WTC11 (cell line): Measurements from ENCODE around the gene MSH3. TPM values are rescaled to one million over a fixed set of nuclear protein-coding genes. Genes with fewer than 3 reads are reported as not detected.

Experiments used
- ATAC-seq: fragments of 200-7000 bp; cut with Tn5 transposase; 2 replicates; pipeline ENCODE4 v1.10.0; 2021; ENCODE audit warnings: mild to moderate bottlenecking, moderate library complexity
- CTCF ChIA-PET: fragments of 300-600 bp; sonication (Branson Sonifier 250); formaldehyde crosslinking; loops from one replicate; lab custom pipeline; 2021; ENCODE audit warnings: antibody characterized with exemption; lab: Charles Lee
- POLR2A ChIA-PET: fragments of 350-600 bp; sonication (Branson Sonifier 250); formaldehyde crosslinking; loops from one replicate; lab custom pipeline; 2021; ENCODE audit warnings: antibody characterized with exemption; lab: Charles Lee
- DNase-seq: peaks from one replicate; pipeline ENCODE4 v3.0.0; 2021; ENCODE audit warnings: low spot score
- H3K27ac Mint-ChIP-seq: 2 replicates; pipeline ENCODE4 v1.8.0; 2021; ENCODE audit warnings: mixed read lengths
- H3K27me3 Mint-ChIP-seq: 2 replicates; pipeline ENCODE4 v1.8.0; 2021; ENCODE audit warnings: low read depth, mild to moderate bottlenecking, moderate library complexity, mixed read lengths
- H3K36me3 Mint-ChIP-seq: 2 replicates; pipeline ENCODE4 v1.8.0; 2021; ENCODE audit warnings: mixed read lengths
- H3K4me1 Mint-ChIP-seq: 2 replicates; pipeline ENCODE4 v1.8.0; 2022; ENCODE audit warnings: mixed read lengths
- H3K4me3 Mint-ChIP-seq: 2 replicates; pipeline ENCODE4 v1.8.0; 2021; ENCODE audit warnings: mild to moderate bottlenecking, moderate library complexity, mixed read lengths
- H3K9me3 Mint-ChIP-seq: 2 replicates; pipeline ENCODE4 v1.8.0; 2021; ENCODE audit warnings: mixed read lengths
- ETV6 ChIP-seq: sonication (generic); formaldehyde crosslinking; IDR thresholded peaks from 2 replicates; pipeline ENCODE4 v1.8.1; 2022; ENCODE audit warnings: mild to moderate bottlenecking, missing genetic modification reagents
- FOXJ3 ChIP-seq: sonication (generic); formaldehyde crosslinking; IDR thresholded peaks from 2 replicates; pipeline ENCODE4 v1.9.0; 2021; ENCODE audit warnings: missing genetic modification reagents, mild to moderate bottlenecking, borderline replicate concordance
- FOXK1 ChIP-seq: sonication (generic); formaldehyde crosslinking; IDR thresholded peaks from 2 replicates; pipeline ENCODE4 v1.8.0; 2022; ENCODE audit warnings: mild to moderate bottlenecking, moderate library complexity, missing genetic modification reagents
- GTF2I ChIP-seq: fragments of 250-450 bp; sonication (Bioruptor Pico); conservative IDR thresholded peaks from 2 replicates; pipeline ENCODE4 v1.4.0; 2021; ENCODE audit warnings: mild to moderate bottlenecking
- HMGA2 ChIP-seq: fragments of 250-450 bp; sonication (Bioruptor Pico); IDR thresholded peaks from 2 replicates; pipeline ENCODE4 v1.4.0; 2021; ENCODE audit warnings: mild to moderate bottlenecking, moderate library complexity
- NR1H2 ChIP-seq: sonication (generic); formaldehyde crosslinking; IDR thresholded peaks from 2 replicates; pipeline ENCODE4 v1.9.0; 2021; ENCODE audit warnings: mild to moderate bottlenecking, moderate library complexity, missing genetic modification reagents
- NR2C2 ChIP-seq: sonication (generic); formaldehyde crosslinking; IDR thresholded peaks from 2 replicates; pipeline ENCODE4 v1.8.0; 2022; ENCODE audit warnings: mild to moderate bottlenecking, missing genetic modification reagents
- OVOL2 ChIP-seq: fragments of 250-450 bp; sonication (Bioruptor Pico); IDR thresholded peaks from 2 replicates; pipeline ENCODE4 v1.9.0; 2021; ENCODE audit warnings: mild to moderate bottlenecking, borderline replicate concordance
- SOX15 ChIP-seq: fragments of 250-450 bp; sonication (Bioruptor Pico); IDR thresholded peaks from 2 replicates; pipeline ENCODE4 v1.9.0; 2021; ENCODE audit warnings: mild to moderate bottlenecking
- TEAD1 ChIP-seq: sonication (generic); formaldehyde crosslinking; IDR thresholded peaks from 2 replicates; pipeline ENCODE4 v1.8.0; 2022; ENCODE audit warnings: mild to moderate bottlenecking, missing genetic modification reagents
- TEAD4 ChIP-seq: sonication (generic); formaldehyde crosslinking; IDR thresholded peaks from 2 replicates; pipeline ENCODE4 v1.8.0; 2022; ENCODE audit warnings: mild to moderate bottlenecking, missing genetic modification reagents
- ZBTB21 ChIP-seq: sonication (generic); formaldehyde crosslinking; IDR thresholded peaks from 2 replicates; pipeline ENCODE4 v1.8.1; 2023; ENCODE audit warnings: mild to moderate bottlenecking, missing genetic modification reagents, borderline replicate concordance
- ZNF219 ChIP-seq: sonication (generic); formaldehyde crosslinking; IDR thresholded peaks from 2 replicates; pipeline ENCODE4 v1.8.0; 2023; ENCODE audit warnings: missing genetic modification reagents, mild to moderate bottlenecking, borderline replicate concordance
- total RNA-seq: library from RNA; stranded (reverse); gene quantifications from 3 replicates; pipeline ENCODE4 v1.2.3, GENCODE V29; 2021
- TF ChIP-seq, protein P1 (sequence below): sonication (generic); formaldehyde crosslinking; IDR thresholded peaks from 2 replicates; pipeline ENCODE4 v1.8.1; 2022; ENCODE audit warnings: low read depth, mild to moderate bottlenecking, moderate library complexity, missing genetic modification reagents, borderline replicate concordance
- TF ChIP-seq, protein P2 (sequence below): sonication (generic); formaldehyde crosslinking; conservative IDR thresholded peaks from 2 replicates; pipeline ENCODE4 v1.8.1; 2023; ENCODE audit warnings: mild to moderate bottlenecking, low read depth, missing genetic modification reagents, moderate library complexity
- TF ChIP-seq, protein P3 (sequence below): sonication (generic); formaldehyde crosslinking; IDR thresholded peaks from 2 replicates; pipeline ENCODE4 v1.8.0; 2023; ENCODE audit warnings: missing genetic modification reagents
- TF ChIP-seq, protein P4 (sequence below): sonication (generic); formaldehyde crosslinking; IDR thresholded peaks from 2 replicates; pipeline ENCODE4 v1.8.1; 2023; ENCODE audit warnings: mild to moderate bottlenecking, missing genetic modification reagents
- TF ChIP-seq, protein P5 (sequence below): sonication (generic); formaldehyde crosslinking; IDR thresholded peaks from 2 replicates; pipeline ENCODE4 v1.8.1; 2022; ENCODE audit warnings: mild to moderate bottlenecking, moderate library complexity, missing genetic modification reagents
- TF ChIP-seq, protein P6 (sequence below): sonication (generic); formaldehyde crosslinking; IDR thresholded peaks from 2 replicates; pipeline ENCODE4 v1.8.0; 2022; ENCODE audit warnings: missing genetic modification reagents
- TF ChIP-seq, protein P7 (sequence below): sonication (generic); formaldehyde crosslinking; IDR thresholded peaks from 2 replicates; pipeline ENCODE4 v1.8.0; 2022; ENCODE audit warnings: mild to moderate bottlenecking, missing genetic modification reagents
- TF ChIP-seq, protein P8 (sequence below): sonication (generic); formaldehyde crosslinking; IDR thresholded peaks from 2 replicates; pipeline ENCODE4 v1.8.0; 2022; ENCODE audit warnings: mild to moderate bottlenecking, missing genetic modification reagents

Gene MSH3
- total RNA-seq, 1 experiment from 2014 or later, result 14.6 TPM

- Mint-ChIP-seq H3K27ac (no peak overlapping the region), H3K36me3 (peaks cover 4% of the 10 kb centered on the region; the same call in 1 of the 2 replicates)
- DNase-seq, result no peak
- ChIA-PET POLR2A (no interaction called here), CTCF (no interaction called here)
- TF ChIP-seq HMGA2 (CRISPR knock-in tag), result peak; percentile 1; the same call in 1 of the 2 replicates
- TF ChIP-seq, protein P1, sequence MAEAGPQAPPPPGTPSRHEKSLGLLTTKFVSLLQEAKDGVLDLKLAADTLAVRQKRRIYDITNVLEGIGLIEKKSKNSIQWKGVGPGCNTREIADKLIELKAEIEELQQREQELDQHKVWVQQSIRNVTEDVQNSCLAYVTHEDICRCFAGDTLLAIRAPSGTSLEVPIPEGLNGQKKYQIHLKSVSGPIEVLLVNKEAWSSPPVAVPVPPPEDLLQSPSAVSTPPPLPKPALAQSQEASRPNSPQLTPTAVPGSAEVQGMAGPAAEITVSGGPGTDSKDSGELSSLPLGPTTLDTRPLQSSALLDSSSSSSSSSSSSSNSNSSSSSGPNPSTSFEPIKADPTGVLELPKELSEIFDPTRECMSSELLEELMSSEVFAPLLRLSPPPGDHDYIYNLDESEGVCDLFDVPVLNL (CRISPR knock-in tag), result no peak
- TF ChIP-seq, all 79 proteins: peak for 1
- H3K27me3 Mint-ChIP-seq, result no peaks in the 10 kb centered on the region
- ATAC-seq, result no peak
- H3K4me3 Mint-ChIP-seq, result no peak overlapping the region
- no peaks in the 10 kb centered on the region for H3K4me1 Mint-ChIP-seq
- peaks cover 6% of the 10 kb centered on the region; the same call in 1 of the 2 replicates for H3K9me3 Mint-ChIP-seq
Measured at GRCh38 chr5:80834710-80835109, 180.3 kb downstream of the MSH3 start.

GRCh38 chr5:80835128-80835527 is 180.7 kb downstream of the MSH3 start:
- Mint-ChIP-seq H3K4me3 (no peak overlapping the region), H3K27me3 (no peaks in the 10 kb centered on the region), H3K36me3 (peaks cover under 1% of the 10 kb centered on the region; the same call in 1 of the 2 replicates), H3K27ac (no peak overlapping the region), H3K4me1 (no peaks in the 10 kb centered on the region), H3K9me3 (peaks cover 2% of the 10 kb centered on the region; the same call in 1 of the 2 replicates)
- no peak for TF ChIP-seq ZNF219 (CRISPR knock-in tag)
- no peak for TF ChIP-seq TEAD1
- TF ChIP-seq TEAD4 (CRISPR knock-in tag), result no peak
- TF ChIP-seq, protein P2, sequence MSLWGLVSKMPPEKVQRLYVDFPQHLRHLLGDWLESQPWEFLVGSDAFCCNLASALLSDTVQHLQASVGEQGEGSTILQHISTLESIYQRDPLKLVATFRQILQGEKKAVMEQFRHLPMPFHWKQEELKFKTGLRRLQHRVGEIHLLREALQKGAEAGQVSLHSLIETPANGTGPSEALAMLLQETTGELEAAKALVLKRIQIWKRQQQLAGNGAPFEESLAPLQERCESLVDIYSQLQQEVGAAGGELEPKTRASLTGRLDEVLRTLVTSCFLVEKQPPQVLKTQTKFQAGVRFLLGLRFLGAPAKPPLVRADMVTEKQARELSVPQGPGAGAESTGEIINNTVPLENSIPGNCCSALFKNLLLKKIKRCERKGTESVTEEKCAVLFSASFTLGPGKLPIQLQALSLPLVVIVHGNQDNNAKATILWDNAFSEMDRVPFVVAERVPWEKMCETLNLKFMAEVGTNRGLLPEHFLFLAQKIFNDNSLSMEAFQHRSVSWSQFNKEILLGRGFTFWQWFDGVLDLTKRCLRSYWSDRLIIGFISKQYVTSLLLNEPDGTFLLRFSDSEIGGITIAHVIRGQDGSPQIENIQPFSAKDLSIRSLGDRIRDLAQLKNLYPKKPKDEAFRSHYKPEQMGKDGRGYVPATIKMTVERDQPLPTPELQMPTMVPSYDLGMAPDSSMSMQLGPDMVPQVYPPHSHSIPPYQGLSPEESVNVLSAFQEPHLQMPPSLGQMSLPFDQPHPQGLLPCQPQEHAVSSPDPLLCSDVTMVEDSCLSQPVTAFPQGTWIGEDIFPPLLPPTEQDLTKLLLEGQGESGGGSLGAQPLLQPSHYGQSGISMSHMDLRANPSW (CRISPR knock-in tag), result no peak
- TF ChIP-seq, protein P3, sequence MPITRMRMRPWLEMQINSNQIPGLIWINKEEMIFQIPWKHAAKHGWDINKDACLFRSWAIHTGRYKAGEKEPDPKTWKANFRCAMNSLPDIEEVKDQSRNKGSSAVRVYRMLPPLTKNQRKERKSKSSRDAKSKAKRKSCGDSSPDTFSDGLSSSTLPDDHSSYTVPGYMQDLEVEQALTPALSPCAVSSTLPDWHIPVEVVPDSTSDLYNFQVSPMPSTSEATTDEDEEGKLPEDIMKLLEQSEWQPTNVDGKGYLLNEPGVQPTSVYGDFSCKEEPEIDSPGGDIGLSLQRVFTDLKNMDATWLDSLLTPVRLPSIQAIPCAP, result no peak
- TF ChIP-seq NR1H2, result no peak
- TF ChIP-seq NR2C2 (CRISPR knock-in tag), result no peak
- no peak for TF ChIP-seq ZBTB21 (CRISPR knock-in tag)
- no peak for TF ChIP-seq GTF2I
- TF ChIP-seq FOXJ3 (CRISPR knock-in tag), result no peak
- TF ChIP-seq, protein P4, sequence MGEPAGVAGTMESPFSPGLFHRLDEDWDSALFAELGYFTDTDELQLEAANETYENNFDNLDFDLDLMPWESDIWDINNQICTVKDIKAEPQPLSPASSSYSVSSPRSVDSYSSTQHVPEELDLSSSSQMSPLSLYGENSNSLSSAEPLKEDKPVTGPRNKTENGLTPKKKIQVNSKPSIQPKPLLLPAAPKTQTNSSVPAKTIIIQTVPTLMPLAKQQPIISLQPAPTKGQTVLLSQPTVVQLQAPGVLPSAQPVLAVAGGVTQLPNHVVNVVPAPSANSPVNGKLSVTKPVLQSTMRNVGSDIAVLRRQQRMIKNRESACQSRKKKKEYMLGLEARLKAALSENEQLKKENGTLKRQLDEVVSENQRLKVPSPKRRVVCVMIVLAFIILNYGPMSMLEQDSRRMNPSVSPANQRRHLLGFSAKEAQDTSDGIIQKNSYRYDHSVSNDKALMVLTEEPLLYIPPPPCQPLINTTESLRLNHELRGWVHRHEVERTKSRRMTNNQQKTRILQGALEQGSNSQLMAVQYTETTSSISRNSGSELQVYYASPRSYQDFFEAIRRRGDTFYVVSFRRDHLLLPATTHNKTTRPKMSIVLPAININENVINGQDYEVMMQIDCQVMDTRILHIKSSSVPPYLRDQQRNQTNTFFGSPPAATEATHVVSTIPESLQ (CRISPR knock-in tag), result no peak
- TF ChIP-seq, protein P5, sequence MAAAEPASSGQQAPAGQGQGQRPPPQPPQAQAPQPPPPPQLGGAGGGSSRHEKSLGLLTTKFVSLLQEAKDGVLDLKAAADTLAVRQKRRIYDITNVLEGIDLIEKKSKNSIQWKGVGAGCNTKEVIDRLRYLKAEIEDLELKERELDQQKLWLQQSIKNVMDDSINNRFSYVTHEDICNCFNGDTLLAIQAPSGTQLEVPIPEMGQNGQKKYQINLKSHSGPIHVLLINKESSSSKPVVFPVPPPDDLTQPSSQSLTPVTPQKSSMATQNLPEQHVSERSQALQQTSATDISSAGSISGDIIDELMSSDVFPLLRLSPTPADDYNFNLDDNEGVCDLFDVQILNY (CRISPR knock-in tag), result no peak
- TF ChIP-seq, protein P6, sequence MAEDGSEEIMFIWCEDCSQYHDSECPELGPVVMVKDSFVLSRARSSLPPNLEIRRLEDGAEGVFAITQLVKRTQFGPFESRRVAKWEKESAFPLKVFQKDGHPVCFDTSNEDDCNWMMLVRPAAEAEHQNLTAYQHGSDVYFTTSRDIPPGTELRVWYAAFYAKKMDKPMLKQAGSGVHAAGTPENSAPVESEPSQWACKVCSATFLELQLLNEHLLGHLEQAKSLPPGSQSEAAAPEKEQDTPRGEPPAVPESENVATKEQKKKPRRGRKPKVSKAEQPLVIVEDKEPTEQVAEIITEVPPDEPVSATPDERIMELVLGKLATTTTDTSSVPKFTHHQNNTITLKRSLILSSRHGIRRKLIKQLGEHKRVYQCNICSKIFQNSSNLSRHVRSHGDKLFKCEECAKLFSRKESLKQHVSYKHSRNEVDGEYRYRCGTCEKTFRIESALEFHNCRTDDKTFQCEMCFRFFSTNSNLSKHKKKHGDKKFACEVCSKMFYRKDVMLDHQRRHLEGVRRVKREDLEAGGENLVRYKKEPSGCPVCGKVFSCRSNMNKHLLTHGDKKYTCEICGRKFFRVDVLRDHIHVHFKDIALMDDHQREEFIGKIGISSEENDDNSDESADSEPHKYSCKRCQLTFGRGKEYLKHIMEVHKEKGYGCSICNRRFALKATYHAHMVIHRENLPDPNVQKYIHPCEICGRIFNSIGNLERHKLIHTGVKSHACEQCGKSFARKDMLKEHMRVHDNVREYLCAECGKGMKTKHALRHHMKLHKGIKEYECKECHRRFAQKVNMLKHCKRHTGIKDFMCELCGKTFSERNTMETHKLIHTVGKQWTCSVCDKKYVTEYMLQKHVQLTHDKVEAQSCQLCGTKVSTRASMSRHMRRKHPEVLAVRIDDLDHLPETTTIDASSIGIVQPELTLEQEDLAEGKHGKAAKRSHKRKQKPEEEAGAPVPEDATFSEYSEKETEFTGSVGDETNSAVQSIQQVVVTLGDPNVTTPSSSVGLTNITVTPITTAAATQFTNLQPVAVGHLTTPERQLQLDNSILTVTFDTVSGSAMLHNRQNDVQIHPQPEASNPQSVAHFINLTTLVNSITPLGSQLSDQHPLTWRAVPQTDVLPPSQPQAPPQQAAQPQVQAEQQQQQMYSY (CRISPR knock-in tag), result no peak
- TF ChIP-seq FOXK1, result no peak
- TF ChIP-seq, protein P7, sequence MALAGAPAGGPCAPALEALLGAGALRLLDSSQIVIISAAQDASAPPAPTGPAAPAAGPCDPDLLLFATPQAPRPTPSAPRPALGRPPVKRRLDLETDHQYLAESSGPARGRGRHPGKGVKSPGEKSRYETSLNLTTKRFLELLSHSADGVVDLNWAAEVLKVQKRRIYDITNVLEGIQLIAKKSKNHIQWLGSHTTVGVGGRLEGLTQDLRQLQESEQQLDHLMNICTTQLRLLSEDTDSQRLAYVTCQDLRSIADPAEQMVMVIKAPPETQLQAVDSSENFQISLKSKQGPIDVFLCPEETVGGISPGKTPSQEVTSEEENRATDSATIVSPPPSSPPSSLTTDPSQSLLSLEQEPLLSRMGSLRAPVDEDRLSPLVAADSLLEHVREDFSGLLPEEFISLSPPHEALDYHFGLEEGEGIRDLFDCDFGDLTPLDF (CRISPR knock-in tag), result no peak
- no peak for TF ChIP-seq ETV6 (CRISPR knock-in tag)
- TF ChIP-seq, protein P8, sequence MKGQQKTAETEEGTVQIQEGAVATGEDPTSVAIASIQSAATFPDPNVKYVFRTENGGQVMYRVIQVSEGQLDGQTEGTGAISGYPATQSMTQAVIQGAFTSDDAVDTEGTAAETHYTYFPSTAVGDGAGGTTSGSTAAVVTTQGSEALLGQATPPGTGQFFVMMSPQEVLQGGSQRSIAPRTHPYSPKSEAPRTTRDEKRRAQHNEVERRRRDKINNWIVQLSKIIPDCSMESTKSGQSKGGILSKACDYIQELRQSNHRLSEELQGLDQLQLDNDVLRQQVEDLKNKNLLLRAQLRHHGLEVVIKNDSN (CRISPR knock-in tag), result no peak
- TF ChIP-seq SOX15, result no peak
- TF ChIP-seq OVOL2, result no peak
- ATAC-seq, result no peak
- POLR2A ChIA-PET, result no interaction called here
- CTCF ChIA-PET, result no interaction called here
- no peak for DNase-seq
